Small intestine (tissue), 7 donors: Measurements from ENCODE around the gene DNAJC7. TPM values are rescaled to one million over a fixed set of nuclear protein-coding genes. Genes with fewer than 3 reads are reported as not detected.
"Not testable (repeated sequence)": the region's sequence is repeated elsewhere in the genome, so short reads cannot be mapped to it uniquely, and the experiment has no call there.

Experiments used
- DNase-seq, 2 donors: peaks; one replicate each; pipeline versions ENCODE4 v3.0.0 to v3.0.0-alpha.2; 2013
- FAIRE-seq: peaks from 2 replicates; lab custom pipeline; 2012; peaks lifted over from hg19 to GRCh38; lab: Jason Lieb, UNC
- H3K27ac ChIP-seq, 3 donors: one replicate each; pipeline ENCODE4 v1.5.1; 2013; ENCODE audit warnings: low read length in 2 of 3, mild to moderate bottlenecking in 2 of 3, control low read depth in 1 of 3, inconsistent platforms in 1 of 3, low read depth in 1 of 3, moderate library complexity in 1 of 3
- H3K27me3 ChIP-seq, 3 donors: one replicate each; pipeline ENCODE4 v1.6.1; 2013; ENCODE audit warnings: low read length in 3 of 3, inconsistent platforms in 1 of 3; ENCODE audit not compliant: control insufficient read depth in 3 of 3, insufficient read depth in 3 of 3
- H3K36me3 ChIP-seq, 3 donors: one replicate each; pipeline ENCODE4 v1.6.1; 2013; ENCODE audit warnings: low read length in 3 of 3, inconsistent platforms in 1 of 3, low read depth in 1 of 3, mild to moderate bottlenecking in 1 of 3, moderate library complexity in 1 of 3; ENCODE audit not compliant: control insufficient read depth in 3 of 3, insufficient read depth in 2 of 3
- H3K4me1 ChIP-seq, 3 donors: one replicate each; pipeline ENCODE4 v1.6.1; 2013; ENCODE audit warnings: low read length in 2 of 3, inconsistent platforms in 1 of 3, low read depth in 1 of 3, mild to moderate bottlenecking in 1 of 3, moderate library complexity in 1 of 3; ENCODE audit not compliant: control insufficient read depth in 3 of 3, insufficient read depth in 2 of 3
- H3K4me3 ChIP-seq, 3 donors: one replicate each; pipeline ENCODE4 v1.5.1; 2013; ENCODE audit warnings: low read length in 3 of 3, control low read depth in 1 of 3, inconsistent platforms in 1 of 3, low read depth in 1 of 3, mild to moderate bottlenecking in 1 of 3, moderate library complexity in 1 of 3
- H3K9me3 ChIP-seq, 2 donors: one replicate each; pipeline ENCODE4 v1.6.1; 2013; ENCODE audit warnings: low read depth in 1 of 2, low read length in 1 of 2; ENCODE audit not compliant: control insufficient read depth in 2 of 2, insufficient read depth in 1 of 2
- WGBS, 3 donors: extraction: QIAGEN DNeasy Blood & Tissue Kit; methylation state at CpG; one replicate each; pipeline ENCODE4 v1.1.7; 2013; 5-methylcytosine and 5-hydroxymethylcytosine counted together
- polyA plus RNA-seq, 4 donors: library from polyadenylated mRNA; stranded (reverse) in 3 of 4; unstranded in 1 of 4; fragments of 200-250 nt in 3 of 4; fragments of 120-200 nt in 1 of 4; gene quantifications; one replicate each; pipeline versions ENCODE4 v1.2.1 to v1.2.3, GENCODE V29; 2013
- donor health status: healthy with polysubstance abuse.
- donor health status: control.
- donor health status: control.
- donor health status: Bipolar disorder and iron deficiency.
- donor health status: healthy.

Gene DNAJC7
- polyA plus RNA-seq, 4 donors, result 70.0 to 91.2 (median 74.7) TPM

DNA sequence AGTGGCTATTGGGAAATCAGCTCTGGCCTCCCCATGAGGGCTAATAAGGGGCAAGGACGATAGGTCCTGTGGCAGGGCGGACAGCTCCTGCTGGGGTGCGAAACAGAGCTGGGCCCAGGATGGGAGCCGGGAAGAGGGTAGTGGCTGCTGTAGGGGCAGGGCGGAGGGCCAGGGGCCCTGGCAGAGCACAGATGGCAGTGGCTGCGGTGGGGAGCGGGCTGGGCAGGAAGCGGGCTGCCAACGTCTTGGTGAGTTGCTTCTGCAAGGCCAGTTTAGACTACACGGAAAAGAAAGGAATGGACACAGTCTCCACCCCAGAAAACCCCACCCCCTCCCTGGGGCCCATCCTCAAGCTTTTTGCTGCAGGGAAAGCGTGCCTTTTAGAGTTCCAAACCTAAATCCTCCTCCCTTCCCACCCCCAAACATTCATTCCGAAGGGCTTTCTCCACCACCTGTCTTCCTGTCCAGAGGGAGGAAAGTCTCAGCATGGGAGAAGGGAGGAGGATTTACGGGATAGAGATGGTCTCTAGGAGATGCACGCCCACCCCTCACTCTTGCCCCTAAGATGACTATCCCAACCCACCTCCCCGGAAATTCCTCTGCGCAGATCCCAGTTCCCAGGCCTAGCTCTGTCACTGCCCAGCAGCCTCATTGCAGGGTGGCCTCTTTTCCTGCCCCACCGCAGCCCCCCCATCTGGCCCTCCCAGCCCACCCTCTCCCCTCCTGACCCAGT is 9.8 kb upstream of the DNAJC7 start:
- H3K4me3 ChIP-seq, result no peak overlapping the region
- FAIRE-seq (no peak), DNase-seq (no peak)
- H3K4me1 ChIP-seq, result peaks cover 0 to 13% (median 4%) of the 10 kb centered on the region in 3 donors
- H3K9me3 ChIP-seq, result no peaks in the 10 kb centered on the region
- peaks cover 0 to 7% (median 0%) of the 10 kb centered on the region in 3 donors for H3K27me3 ChIP-seq
- peaks cover 0 to 43% (median 3%) of the 10 kb centered on the region in 3 donors for H3K36me3 ChIP-seq
- no peak overlapping the region for H3K27ac ChIP-seq
- 57 to 75% (median 74%) methylated on average over 17 of the region's 17 CpGs for WGBS, 3 donors

DNA sequence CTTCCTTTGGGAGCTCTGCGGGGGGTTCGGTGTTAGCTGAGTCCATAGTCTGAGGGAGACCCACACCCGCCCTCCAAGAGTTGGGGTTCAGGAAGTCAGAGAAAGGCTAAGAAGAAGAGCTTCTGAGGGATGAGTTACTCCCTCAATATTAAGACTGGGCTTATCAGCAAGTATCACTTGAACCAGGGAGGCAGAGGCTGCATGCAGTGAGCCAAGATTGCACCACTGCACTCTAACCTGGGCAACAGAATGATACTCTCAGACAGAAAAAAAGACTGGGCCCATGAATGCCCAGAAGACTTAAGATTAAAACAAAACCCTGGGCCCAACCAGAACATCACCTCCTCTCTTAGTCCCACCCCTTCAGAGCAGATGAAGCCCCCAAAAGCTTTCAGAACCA is 8.7 kb upstream of the DNAJC7 start:
- Histone ChIP-seq H3K36me3 (peaks cover 0 to 49% (median 3%) of the 10 kb centered on the region in 3 donors), H3K4me3 (no peak overlapping the region), H3K27me3 (peaks cover 0 to 7% (median 0%) of the 10 kb centered on the region in 3 donors), H3K9me3 (no peaks in the 10 kb centered on the region), H3K4me1 (peaks cover 0 to 19% (median 4%) of the 10 kb centered on the region in 3 donors), H3K27ac (no peak overlapping the region)
- DNase-seq (no peak), FAIRE-seq (no peak)
- 90 to 98% (median 98%) methylated on average over 3 of the region's 3 CpGs for WGBS, 3 donors

DNA sequence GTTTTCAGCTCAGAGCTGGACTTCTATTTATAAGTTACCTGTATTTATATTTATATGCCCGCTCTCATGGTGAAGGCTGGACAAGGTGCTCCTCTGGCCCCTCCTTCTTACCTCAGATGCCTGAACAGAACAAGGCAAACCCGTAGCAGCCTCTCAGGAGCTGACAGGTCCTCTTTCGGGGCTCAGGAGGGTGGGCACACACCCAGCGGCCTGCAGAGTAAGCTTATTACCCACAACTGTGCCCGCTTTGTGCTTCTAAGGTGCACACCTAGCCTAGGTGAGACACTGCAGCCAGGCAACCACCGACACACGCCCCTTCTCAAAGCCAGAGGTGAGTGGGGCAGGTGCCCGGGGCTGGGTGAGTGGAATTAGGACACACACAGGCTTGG is 7.9 kb upstream of the DNAJC7 start:
- 48 to 64% (median 49%) methylated on average over 8 of the region's 8 CpGs for WGBS, 3 donors
- Histone ChIP-seq H3K27ac (peak overlapping the region in 2 of 3 donors; percentile 62 to 69), H3K36me3 (peaks cover 0 to 49% (median 3%) of the 10 kb centered on the region in 3 donors), H3K27me3 (peaks cover 0 to 7% (median 0%) of the 10 kb centered on the region in 3 donors), H3K4me3 (no peak overlapping the region), H3K4me1 (peaks cover 0 to 22% (median 4%) of the 10 kb centered on the region in 3 donors), H3K9me3 (no peaks in the 10 kb centered on the region)
- DNase-seq, result no peak
- FAIRE-seq, result no peak

DNA sequence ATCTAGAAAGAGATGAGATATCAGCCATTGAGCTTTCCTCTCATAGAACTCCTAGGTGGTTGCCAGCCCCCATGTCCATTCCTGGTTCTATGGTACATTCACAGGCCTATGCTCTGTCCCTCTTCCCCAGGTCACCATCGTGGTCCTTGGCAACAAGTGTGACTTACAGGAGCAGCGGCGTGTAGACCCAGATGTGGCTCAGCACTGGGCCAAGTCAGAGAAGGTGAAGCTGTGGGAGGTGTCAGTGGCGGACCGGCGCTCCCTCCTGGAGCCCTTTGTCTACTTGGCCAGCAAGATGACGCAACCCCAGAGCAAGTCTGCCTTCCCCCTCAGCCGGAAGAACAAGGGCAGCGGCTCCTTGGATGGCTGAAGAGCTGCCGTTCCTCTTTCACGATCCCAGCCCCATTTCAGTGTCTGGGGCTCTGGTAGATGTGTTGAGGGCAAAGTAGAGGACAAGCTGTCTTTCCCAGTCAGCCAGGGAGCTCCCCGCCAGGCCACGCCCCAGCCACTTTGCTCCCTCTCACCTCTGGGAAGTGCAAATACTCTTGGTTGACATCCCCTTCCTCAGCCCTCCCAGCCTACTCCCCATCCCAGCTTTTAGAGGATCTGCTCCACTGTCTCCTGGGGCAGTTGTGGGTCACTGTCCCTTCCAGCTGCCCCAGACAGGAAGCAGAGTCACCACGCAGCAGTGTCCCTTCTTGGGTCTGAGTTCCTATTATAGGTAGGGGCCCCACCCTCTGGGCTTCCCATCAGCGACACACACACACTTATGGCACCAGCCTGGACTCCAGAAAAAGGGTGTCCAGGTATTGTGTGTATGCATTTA is 6.5 kb upstream of the DNAJC7 start:
- no peak for DNase-seq
- peaks cover 0 to 22% (median 4%) of the 10 kb centered on the region in 3 donors for H3K4me1 ChIP-seq
- peaks cover 0 to 49% (median 3%) of the 10 kb centered on the region in 3 donors for H3K36me3 ChIP-seq
- peak overlapping the region in 2 of 3 donors; percentile 62 to 63 for H3K27ac ChIP-seq
- WGBS, 3 donors, result 80 to 83% (median 82%) methylated on average over 14 to 15 of the region's 15 CpGs
- FAIRE-seq, result no peak
- no peak overlapping the region for H3K4me3 ChIP-seq
- peaks cover 0 to 7% (median 0%) of the 10 kb centered on the region in 3 donors for H3K27me3 ChIP-seq
- no peaks in the 10 kb centered on the region for H3K9me3 ChIP-seq

DNA sequence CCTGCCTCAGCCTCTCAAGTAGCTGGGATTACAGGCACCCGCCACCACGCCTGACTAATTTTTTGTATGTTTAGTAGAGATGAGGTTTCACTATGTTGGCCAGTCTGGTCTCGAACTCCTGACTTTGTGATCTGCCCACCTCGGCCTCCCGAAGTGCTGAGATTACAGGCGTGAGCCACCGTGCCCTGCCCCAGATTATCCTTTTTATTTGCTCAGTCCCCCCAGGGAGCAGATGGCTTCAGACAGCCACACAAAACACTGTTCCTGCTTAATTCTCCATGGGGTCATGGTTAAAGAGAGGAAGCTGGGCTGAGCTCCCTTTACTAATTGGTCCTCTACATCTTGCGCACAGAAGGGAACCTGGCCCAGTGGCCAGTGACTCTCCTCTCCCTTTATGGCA is 3.6 kb upstream of the DNAJC7 start:
- DNase-seq, H3K27me3 ChIP-seq, H3K9me3 ChIP-seq, FAIRE-seq: not testable (repeated sequence)
- Histone ChIP-seq H3K4me3 (peak overlapping the region in 2 of 3 donors; percentile 83 to 95), H3K4me1 (peaks cover 0 to 36% (median 6%) of the 10 kb centered on the region in 3 donors), H3K36me3 (peaks cover 0 to 42% (median 3%) of the 10 kb centered on the region in 3 donors), H3K27ac (peak overlapping the region in 1 of 3 donors; percentile 84)
- WGBS, 3 donors, result 49 to 70% (median 53%) methylated on average over 8 of the region's 8 CpGs

DNA sequence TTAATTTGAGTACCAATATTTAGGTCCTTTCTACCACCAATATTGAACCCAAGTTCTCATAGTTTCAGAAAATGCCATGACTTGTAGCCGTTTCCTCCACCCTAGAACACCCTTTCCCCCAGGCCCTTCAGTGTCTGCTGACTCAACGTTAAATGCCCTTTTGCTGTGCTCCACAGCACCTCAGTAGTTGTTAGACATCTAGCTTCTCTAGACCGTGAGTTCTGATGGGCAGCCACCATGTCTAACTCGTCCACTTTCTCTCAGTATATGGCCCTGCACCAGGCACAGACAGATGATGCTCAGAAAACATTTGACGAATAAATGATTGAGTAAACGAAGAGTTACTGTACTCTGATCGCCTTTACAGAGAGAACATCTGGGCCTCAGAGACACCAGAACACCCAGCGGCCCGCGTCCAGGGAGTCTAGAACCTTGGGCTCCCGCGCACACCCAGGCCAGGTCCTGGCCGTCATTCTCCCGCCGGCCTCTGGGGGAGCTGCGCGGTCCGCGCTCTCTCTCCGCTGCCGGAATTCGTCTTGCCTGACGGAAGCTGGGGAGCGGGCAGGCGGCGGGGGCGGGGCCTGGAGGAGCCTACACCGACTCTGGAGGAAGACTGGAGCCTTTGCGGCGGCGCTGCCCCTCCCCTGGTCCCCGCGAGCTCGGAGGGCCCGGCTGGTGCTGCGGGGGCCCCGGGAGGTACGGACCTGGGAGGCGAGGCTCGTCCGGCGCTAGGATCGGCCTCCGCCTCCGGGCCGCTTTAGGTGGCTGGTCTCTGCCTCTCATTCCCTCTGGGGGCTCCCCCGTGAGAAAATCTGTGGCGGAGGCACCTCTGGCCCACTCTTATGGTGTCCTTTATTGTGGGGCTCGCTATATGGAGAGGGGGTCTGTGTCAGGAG is 2.5 kb upstream of the DNAJC7 start, which contains the start of gene NKIRAS2:
Gene NKIRAS2 (plus strand): TSS at position 582 of the 896 bp plus-strand sequence. CDS start 1,488 bp downstream, outside the sequence.
- 7 to 9% (median 7%) methylated on average over 31 to 49 of the region's 49 CpGs for WGBS, 3 donors
- H3K9me3 ChIP-seq, result no peaks in the 10 kb centered on the region
- H3K4me1 ChIP-seq, result peaks cover 0 to 31% (median 3%) of the 10 kb centered on the region in 3 donors
- H3K27ac ChIP-seq, result peak within 1 kb of the TSS; percentile 61 to 84 (median 78)
- H3K27me3 ChIP-seq, result no peaks in the 10 kb centered on the region
- DNase-seq (peak; percentile 93 to 96), FAIRE-seq (no peak)
- H3K4me3 ChIP-seq, result peak within 1 kb of the TSS; percentile 76 to 95 (median 83)
- H3K36me3 ChIP-seq, result peaks cover 0 to 35% (median 3%) of the 10 kb centered on the region in 3 donors

DNA sequence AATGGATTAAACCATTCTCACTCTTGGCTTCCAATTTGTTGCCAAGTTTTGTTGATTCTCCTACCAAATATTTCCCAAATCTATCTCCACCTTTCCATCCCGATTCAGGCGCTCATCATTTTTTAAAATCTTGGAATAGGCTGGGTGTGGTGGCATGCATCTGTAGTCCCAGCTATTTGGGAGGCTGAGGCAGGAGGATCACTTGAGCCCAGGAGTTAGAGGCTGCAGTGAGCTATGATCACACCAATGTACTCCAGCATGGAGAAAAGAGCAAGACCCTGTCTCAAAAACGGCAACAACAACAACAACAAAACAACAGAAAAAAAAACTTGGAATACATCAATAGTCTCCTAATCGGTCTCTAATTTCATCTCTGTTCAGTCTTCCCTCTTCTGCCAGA is 1.7 kb upstream of the DNAJC7 start:
- 91 to 94% (median 92%) methylated on average over 4 of the region's 4 CpGs for WGBS, 3 donors
- Histone ChIP-seq H3K36me3 (peaks cover 0 to 32% (median 2%) of the 10 kb centered on the region in 3 donors), H3K4me1 (peaks cover 0 to 24% (median 3%) of the 10 kb centered on the region in 3 donors), H3K27me3 (no peaks in the 10 kb centered on the region), H3K27ac (no peak overlapping the region), H3K4me3 (no peak overlapping the region), H3K9me3 (no peaks in the 10 kb centered on the region)
- no peak for DNase-seq
- FAIRE-seq, result no peak
